H1 (cell line): ENCODE results near the gene OR1M1. TPM values are rescaled to one million over a fixed set of nuclear protein-coding genes. Genes with fewer than 3 reads are reported as not detected.

ENCODE experiments used
- CTCF ChIA-PET: fragments of 300-600 bp; sonication (Branson Sonifier 250); formaldehyde crosslinking; loops from one replicate; lab custom pipeline; 2021; ENCODE audit not compliant: partially characterized antibody; lab: Charles Lee
- POLR2A ChIA-PET: fragments of 300-600 bp; sonication (Branson Sonifier 250); formaldehyde crosslinking; loops from one replicate; lab custom pipeline; 2021; ENCODE audit warnings: inconsistent platforms; ENCODE audit not compliant: partially characterized antibody; lab: Charles Lee
- DNase-seq, 2 experiments: peaks; one replicate each; pipeline versions ENCODE4 v3.0.0 to v3.0.0-alpha.2; 2010 to 2022; ENCODE audit warnings: low spot score in 2 of 2, low read depth in 1 of 2, mixed read lengths in 1 of 2
- FAIRE-seq: peaks from 2 replicates; lab custom pipeline; 2011; peaks lifted over from hg19 to GRCh38; lab: Jason Lieb, UNC
- H2AFZ ChIP-seq: 2 replicates; pipeline ENCODE4 v1.8.1; 2012; ENCODE audit warnings: low read length, inconsistent platforms
- H2AK5ac ChIP-seq: 2 replicates; pipeline ENCODE4 v1.6.1; 2013; ENCODE audit warnings: low read depth, low read length
- H2BK120ac ChIP-seq: replicated peaks from 2 replicates; pipeline ENCODE3; 2013; ENCODE audit warnings: low read depth, low read length, inconsistent platforms
- H2BK12ac ChIP-seq: 2 replicates; pipeline ENCODE4 v1.6.1; 2013; ENCODE audit warnings: low read depth, low read length
- H2BK15ac ChIP-seq: 2 replicates; pipeline ENCODE4 v1.6.1; 2013; ENCODE audit warnings: low read length
- H2BK20ac ChIP-seq: 2 replicates; pipeline ENCODE4 v1.6.1; 2013; ENCODE audit warnings: low read length
- H2BK5ac ChIP-seq: 2 replicates; pipeline ENCODE4 v1.6.1; 2013; ENCODE audit warnings: low read depth, low read length
- H3K14ac ChIP-seq: 2 replicates; pipeline ENCODE4 v1.6.1; 2013; ENCODE audit warnings: inconsistent platforms; ENCODE audit not compliant: insufficient read length
- H3K18ac ChIP-seq: 2 replicates; pipeline ENCODE4 v1.6.1; 2013; ENCODE audit warnings: low read length; ENCODE audit errors: extremely low read depth
- H3K23ac ChIP-seq: 2 replicates; pipeline ENCODE4 v1.6.1; 2013; ENCODE audit warnings: inconsistent platforms; ENCODE audit not compliant: insufficient read length
- H3K23me2 ChIP-seq: 2 replicates; pipeline ENCODE4 v1.6.1; 2013; ENCODE audit warnings: low read depth, low read length
- H3K27ac ChIP-seq: 2 replicates; pipeline ENCODE4 v1.6.1; 2011; ENCODE audit warnings: low read depth, low read length, inconsistent platforms
- H3K27me3 ChIP-seq, 4 experiments: replicated peaks in 1 of 4; 1 replicate in 1 of 4; 2 replicates in 3 of 4; pipeline versions ENCODE4 v1.6.1 to v1.8.1; 2011 to 2013; ENCODE audit warnings: low read length in 3 of 4, mild to moderate bottlenecking in 3 of 4, inconsistent platforms in 2 of 4, mixed read lengths in 2 of 4, moderate library complexity in 1 of 4; ENCODE audit not compliant: control insufficient read depth in 3 of 4, insufficient read depth in 3 of 4; ENCODE audit errors: extremely low read depth in 1 of 4
- H3K36me3 ChIP-seq, 4 experiments: 2 replicates each; pipeline versions ENCODE4 v1.6.1 to v1.8.1; 2011 to 2013; ENCODE audit warnings: mild to moderate bottlenecking in 4 of 4, low read length in 3 of 4, moderate library complexity in 2 of 4, control low read depth in 1 of 4, inconsistent platforms in 1 of 4; ENCODE audit not compliant: insufficient read depth in 4 of 4, control insufficient read depth in 2 of 4
- H3K4ac ChIP-seq: replicated peaks from 2 replicates; pipeline ENCODE3; 2013; ENCODE audit warnings: low read length, low read depth, mixed read lengths, inconsistent platforms; ENCODE audit not compliant: insufficient read length
- H3K4me1 ChIP-seq, 4 experiments: replicated peaks in 1 of 4; 1 replicate in 1 of 4; 2 replicates in 3 of 4; pipeline versions ENCODE4 v1.6.1 to v1.8.1; 2011 to 2013; ENCODE audit warnings: low read length in 3 of 4, inconsistent platforms in 2 of 4, mixed read lengths in 1 of 4; ENCODE audit not compliant: insufficient read depth in 4 of 4, control insufficient read depth in 3 of 4
- H3K4me2 ChIP-seq, 2 experiments: 2 replicates each; pipeline versions ENCODE4 v1.6.1 to v1.8.1; 2011 to 2013; ENCODE audit warnings: low read depth in 2 of 2, low read length in 2 of 2, control low read depth in 1 of 2, inconsistent platforms in 1 of 2, mild to moderate bottlenecking in 1 of 2; ENCODE audit not compliant: insufficient read depth in 1 of 2
- H3K4me3 ChIP-seq, 4 experiments: fragments of 200-600, 300-600 bp in 1 of 4; sonication (generic), shearing (Covaris generic), sonication (Bioruptor Twin) in 1 of 4; 2 replicates each; pipeline versions ENCODE4 v1.5.1 to v1.8.1; 2011 to 2016; ENCODE audit warnings: low read length in 4 of 4, low read depth in 3 of 4, control low read depth in 2 of 4, inconsistent platforms in 2 of 4, mild to moderate bottlenecking in 2 of 4, mixed read lengths in 1 of 4, moderate library complexity in 1 of 4; ENCODE audit not compliant: insufficient read depth in 2 of 4; ENCODE audit errors: extremely low read depth in 1 of 4
- H3K56ac ChIP-seq: replicated peaks from 2 replicates; pipeline ENCODE3; 2013; ENCODE audit warnings: low read depth, mild to moderate bottlenecking, mixed read lengths, low read length, inconsistent platforms; ENCODE audit not compliant: insufficient read length
- H3K79me1 ChIP-seq: 2 replicates; pipeline ENCODE4 v1.6.1; 2013; ENCODE audit warnings: low read depth, low read length, control low read depth
- H3K79me2 ChIP-seq, 2 experiments: 2 replicates each; pipeline versions ENCODE4 v1.6.1 to v1.8.1; 2012 to 2013; ENCODE audit warnings: low read length in 2 of 2, mild to moderate bottlenecking in 2 of 2, inconsistent platforms in 1 of 2; ENCODE audit not compliant: insufficient read depth in 2 of 2, control insufficient read depth in 1 of 2
- H3K9ac ChIP-seq, 4 experiments: replicated peaks in 1 of 4; 1 replicate in 1 of 4; 2 replicates in 3 of 4; pipeline versions ENCODE4 v1.6.1 to v1.8.1; 2011 to 2013; ENCODE audit warnings: low read depth in 3 of 4, low read length in 3 of 4, control low read depth in 2 of 4, mild to moderate bottlenecking in 2 of 4, moderate library complexity in 2 of 4, inconsistent platforms in 1 of 4; ENCODE audit errors: extremely low read depth in 1 of 4
- H3K9me3 ChIP-seq, 2 experiments: 2 replicates each; pipeline versions ENCODE4 v1.6.1 to v1.8.1; 2012 to 2013; ENCODE audit warnings: mild to moderate bottlenecking in 2 of 2, moderate library complexity in 2 of 2, control low read depth in 1 of 2, inconsistent platforms in 1 of 2, low read depth in 1 of 2, low read length in 1 of 2, mixed read lengths in 1 of 2; ENCODE audit not compliant: insufficient read depth in 2 of 2
- H4K20me1 ChIP-seq, 2 experiments: replicated peaks in 1 of 2; 2 replicates each; pipeline versions ENCODE3 to v1.8.1; 2011 to 2013; ENCODE audit warnings: inconsistent platforms in 2 of 2, low read length in 2 of 2, mild to moderate bottlenecking in 1 of 2; ENCODE audit not compliant: insufficient read depth in 2 of 2, control insufficient read depth in 1 of 2
- H4K5ac ChIP-seq: 2 replicates; pipeline ENCODE4 v1.6.1; 2013; ENCODE audit warnings: low read length, low read depth, mixed read lengths, inconsistent platforms; ENCODE audit not compliant: insufficient read length
- H4K8ac ChIP-seq: 2 replicates; pipeline ENCODE4 v1.8.0; 2013; ENCODE audit warnings: mild to moderate bottlenecking, moderate library complexity, low read length, inconsistent platforms; ENCODE audit not compliant: insufficient read depth; ENCODE audit errors: extremely low read depth
- H4K91ac ChIP-seq: replicated peaks from 2 replicates; pipeline ENCODE3; 2013; ENCODE audit warnings: low read length, mixed read lengths, inconsistent platforms; ENCODE audit not compliant: insufficient read length
- POU5F1 ChIP-seq: IDR thresholded peaks from 2 replicates; pipeline ENCODE4 v1.6.1; 2011; ENCODE audit warnings: low read depth, mild to moderate bottlenecking, low read length, moderate library complexity
- WGBS, 2 experiments: shearing (Covaris generic) in 1 of 2; methylation state at CpG; one replicate each; pipeline versions ENCODE4 v1.1.6 to v1.1.7; 2013 to 2015; ENCODE audit warnings: low lambda C conversion rate in 2 of 2, mixed read lengths in 2 of 2, inconsistent platforms in 1 of 2, low coverage in 1 of 2, missing lambda C conversion rate in 1 of 2; ENCODE audit not compliant: insufficient replicate concordance in 2 of 2, insufficient coverage in 1 of 2, insufficient read length in 1 of 2; ENCODE audit errors: extremely low coverage in 1 of 2, missing lambda C conversion rate in 1 of 2; 5-methylcytosine and 5-hydroxymethylcytosine counted together
- polyA plus RNA-seq, 7 experiments: library from polyadenylated mRNA; depleted of rRNA in 3 of 7; stranded (reverse) in 5 of 7; unstranded in 2 of 7; fragments of >200 nt in 5 of 7; fragments of 200-250 nt in 2 of 7; gene quantifications; 1 replicate in 5 of 7; 2 replicates in 1 of 7; 4 replicates in 1 of 7; pipeline versions ENCODE4 v1.2.1 to v1.2.3, GENCODE V29; 2011 to 2013; ENCODE audit warnings: missing spikeins in 2 of 7, mixed read lengths in 2 of 7
- total RNA-seq: library from RNA; stranded (reverse); fragmentation: NEBNext Ultra II Directional; extraction: Animal tissue kit (Norgen Biotek cat#: 25700); gene quantifications from 2 replicates; pipeline ENCODE4 v1.2.1, GENCODE V29; 2021

Gene OR1M1
- total and polyA plus RNA-seq, 2 of the 8 experiments (the other 6 are each of a cell fraction or from before 2014, with no cell fraction given) = 0.12 TPM; not detected in 1

GRCh38 chr19:9130965-9131364 is 44.1 kb downstream of the OR1M1 start:
- H2AK5ac ChIP-seq = no peak overlapping the region
- peaks cover 19 to 35% of the 10 kb centered on the region in 2 experiments; a peak in 3 of 4 replicates for H3K9me3 ChIP-seq
- H4K91ac ChIP-seq = no peak overlapping the region
- H4K20me1 ChIP-seq = no peaks in the 10 kb centered on the region
- H3K4ac ChIP-seq = no peak overlapping the region
- no peak overlapping the region for H3K9ac ChIP-seq
- no peak overlapping the region for H2BK20ac ChIP-seq
- H2BK15ac ChIP-seq = no peak overlapping the region
- WGBS, 2 experiments = 91% methylated on average over 1 of the region's 1 CpG; no CpG with 5 or more reads in 1 of the 2 experiments
- no peak overlapping the region for H3K27ac ChIP-seq
- TF ChIP-seq POU5F1 = no peak
- no peak overlapping the region for H3K14ac ChIP-seq
- H2AFZ ChIP-seq = no peak overlapping the region
- no peak overlapping the region for H3K4me3 ChIP-seq
- H3K27me3 ChIP-seq = no peaks in the 10 kb centered on the region
- H3K18ac ChIP-seq = no peak overlapping the region
- H3K79me1 ChIP-seq = no peaks in the 10 kb centered on the region
- no peak overlapping the region for H4K5ac ChIP-seq
- no peaks in the 10 kb centered on the region for H3K4me1 ChIP-seq
- no peak overlapping the region for H3K56ac ChIP-seq
- no peak overlapping the region for H3K4me2 ChIP-seq
- no peak overlapping the region for H4K8ac ChIP-seq
- CTCF ChIA-PET = no interaction called here
- POLR2A ChIA-PET = no interaction called here
- FAIRE-seq = no peak
- H2BK12ac ChIP-seq = no peak overlapping the region
- no peaks in the 10 kb centered on the region for H3K23me2 ChIP-seq
- H2BK120ac ChIP-seq = no peak overlapping the region
- no peak overlapping the region for H3K23ac ChIP-seq
- no peak overlapping the region for H2BK5ac ChIP-seq
- no peaks in the 10 kb centered on the region for H3K36me3 ChIP-seq
- H3K79me2 ChIP-seq = no peaks in the 10 kb centered on the region
- no peak for DNase-seq
